Germinal center (tissue), 1 donor: ENCODE measurements around the gene SCIN.

Source experiments
- DNase-seq: peaks from one replicate; pipeline ENCODE4 v3.0.0; 2012; ENCODE audit warnings: mixed read lengths, low spot score

The SCIN gene

GRCh38 chr7:12567015-12567414, 3.5 kb upstream of the SCIN start:
- no peak for DNase-seq

DNA sequence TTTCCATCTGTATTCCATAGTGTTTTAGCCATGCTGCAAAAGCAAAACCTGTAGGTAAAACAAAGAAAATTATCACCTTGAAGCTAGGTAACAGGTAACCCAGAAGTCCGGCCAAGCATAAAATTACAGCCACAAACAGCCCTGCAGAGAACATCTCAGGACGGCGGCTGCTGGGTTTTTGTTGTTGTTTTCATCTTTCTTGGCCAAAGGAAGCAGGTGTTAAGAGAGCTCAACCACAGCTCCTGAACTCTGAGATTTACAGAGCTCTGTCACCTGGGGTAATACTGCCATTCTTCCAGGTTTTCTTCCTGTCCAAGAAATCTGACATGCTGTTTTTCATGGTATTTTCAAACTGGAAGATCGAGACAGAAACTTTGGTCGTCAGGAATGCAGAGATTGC, 847 bp upstream of the SCIN start:
- no peak for DNase-seq

DNA sequence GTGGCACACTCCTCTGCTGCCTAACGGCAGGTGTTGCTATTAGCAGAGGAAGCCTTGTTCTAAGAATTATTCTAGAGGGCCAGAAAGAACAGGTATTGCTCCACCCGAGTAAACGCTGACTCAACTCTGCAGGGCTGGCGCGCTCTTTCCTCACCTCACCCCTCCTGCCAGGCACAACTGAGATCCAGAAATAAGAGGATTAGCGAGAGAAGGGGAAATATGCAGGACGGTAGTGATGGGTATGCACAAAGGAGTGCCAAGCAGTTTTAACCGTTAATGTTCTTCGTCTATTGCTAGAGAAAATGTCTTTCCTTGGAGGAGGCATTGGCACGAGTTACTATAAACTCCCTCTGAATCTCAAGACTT, 369 bp upstream of the SCIN start:
- DNase-seq, result no peak

DNA sequence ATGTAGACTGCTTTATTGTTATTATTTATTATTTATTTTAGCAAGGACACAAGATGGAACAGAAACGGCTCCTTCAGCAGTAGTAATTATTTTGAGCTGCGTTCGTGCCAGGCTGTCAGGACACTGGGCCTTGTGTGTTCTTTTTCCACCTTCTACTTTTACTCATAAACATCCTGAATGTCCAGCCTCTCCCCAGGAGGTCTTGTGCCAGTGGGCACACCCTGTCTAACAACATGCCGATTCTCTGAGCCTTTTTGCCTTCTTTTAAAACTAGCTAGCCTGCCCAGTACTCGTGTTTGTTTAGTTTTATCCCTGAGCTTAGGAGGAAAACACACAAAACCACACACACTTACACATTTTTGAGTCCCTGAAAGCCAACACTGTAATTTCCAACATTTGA, 1.2 kb downstream of the SCIN start:
- DNase-seq, result no peak

- no peak for DNase-seq
These were observed 2.5 kb downstream of the SCIN start for GRCh38 chr7:12572941-12573575.

DNA sequence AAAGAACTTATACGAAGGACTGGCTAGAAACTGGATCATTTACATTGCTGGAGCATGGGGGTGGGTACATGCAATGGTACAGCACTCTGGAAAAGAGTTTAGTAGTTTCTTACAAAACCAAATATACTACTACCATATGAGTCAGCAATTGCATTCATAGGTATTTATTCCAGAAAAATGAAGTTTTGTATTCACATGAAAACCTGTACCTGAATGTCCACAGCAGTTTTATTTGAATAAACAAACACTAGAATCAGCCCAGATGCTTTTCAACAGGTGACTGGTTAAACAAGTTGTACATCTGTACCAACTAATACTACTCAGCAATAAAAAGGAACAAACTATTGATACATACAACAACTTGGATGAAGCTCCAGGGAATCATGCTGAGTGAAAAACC, 3.4 kb downstream of the SCIN start:
- DNase-seq, result no peak

DNA sequence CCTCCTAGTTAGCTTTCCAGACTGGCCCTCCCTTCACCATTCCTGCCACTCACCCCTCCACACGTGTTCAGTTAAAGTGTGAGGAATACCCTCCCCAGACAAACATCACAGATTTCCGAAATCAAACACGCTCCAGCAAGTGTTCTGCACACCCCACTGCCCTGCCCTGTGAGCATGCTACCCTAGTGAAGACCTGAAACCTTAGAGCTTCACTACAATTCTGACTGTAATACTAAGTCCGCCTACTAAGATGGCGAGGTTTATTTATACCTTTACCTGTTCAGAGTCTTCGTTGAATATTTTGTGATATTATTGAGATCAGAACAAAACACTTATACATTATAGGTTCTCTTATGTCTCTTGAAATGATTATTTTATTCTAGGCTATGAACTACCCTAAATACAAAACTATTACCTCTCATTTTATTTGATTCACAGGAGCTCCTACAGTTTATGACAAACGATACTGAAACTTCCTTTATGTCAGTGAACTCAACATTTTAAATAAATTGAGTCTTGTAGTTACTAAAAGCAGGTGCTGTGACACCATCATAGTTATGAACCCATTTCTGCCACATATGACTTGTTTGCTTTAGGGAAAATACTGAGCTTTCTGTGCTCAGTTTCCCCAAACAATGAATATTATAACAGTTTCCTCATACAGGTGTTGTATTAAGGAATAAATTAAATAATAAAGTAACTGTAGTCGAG, 8.6 kb downstream of the SCIN start:
- no peak for DNase-seq

DNA sequence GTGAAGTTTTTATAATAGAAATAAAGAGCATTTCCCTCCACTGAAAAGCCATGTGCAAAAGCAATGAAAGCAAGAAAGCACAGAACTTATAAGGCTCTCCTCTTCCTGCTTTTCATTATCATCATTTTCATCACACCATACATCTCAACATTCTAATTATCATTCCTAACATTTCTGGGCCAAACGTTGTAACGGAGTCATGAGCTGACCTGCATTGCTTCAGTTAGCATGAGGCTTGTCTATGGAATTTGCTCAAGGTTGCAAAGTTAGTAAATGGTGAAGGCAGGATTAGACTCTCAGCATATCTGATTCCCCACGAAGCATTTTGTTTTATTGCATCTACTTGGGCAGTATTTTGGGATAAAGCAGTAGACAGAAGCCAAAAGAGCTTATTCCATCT, 11.4 kb downstream of the SCIN start:
- no peak for DNase-seq

- no peak for DNase-seq
These were observed 11.8 kb downstream of the SCIN start for GRCh38 chr7:12582362-12582761.

GRCh38 chr7:12583176-12583575, 12.7 kb downstream of the SCIN start:
- DNase-seq, result no peak

GRCh38 chr7:12583922-12584321, 13.4 kb downstream of the SCIN start:
- DNase-seq, result no peak

DNA sequence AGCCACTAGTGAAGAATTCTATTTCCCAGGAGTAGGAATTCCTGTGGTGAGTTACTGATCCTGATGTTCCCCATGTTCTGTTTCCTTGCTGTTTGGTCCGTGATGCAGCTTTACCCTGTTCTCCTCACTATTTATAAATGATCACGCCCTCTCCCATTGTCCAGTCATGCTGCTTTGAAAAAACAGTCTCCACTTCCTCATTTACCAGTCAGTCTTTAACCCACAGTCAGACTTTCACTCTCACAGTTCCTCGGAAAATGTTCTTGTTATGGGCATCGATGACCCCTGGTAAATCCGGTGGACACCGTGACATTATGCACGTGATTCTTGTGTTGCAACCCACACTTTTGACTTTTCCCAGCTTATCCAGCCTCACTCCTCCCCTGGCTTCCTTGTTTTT, 14.4 kb downstream of the SCIN start:
- DNase-seq, result no peak

DNA sequence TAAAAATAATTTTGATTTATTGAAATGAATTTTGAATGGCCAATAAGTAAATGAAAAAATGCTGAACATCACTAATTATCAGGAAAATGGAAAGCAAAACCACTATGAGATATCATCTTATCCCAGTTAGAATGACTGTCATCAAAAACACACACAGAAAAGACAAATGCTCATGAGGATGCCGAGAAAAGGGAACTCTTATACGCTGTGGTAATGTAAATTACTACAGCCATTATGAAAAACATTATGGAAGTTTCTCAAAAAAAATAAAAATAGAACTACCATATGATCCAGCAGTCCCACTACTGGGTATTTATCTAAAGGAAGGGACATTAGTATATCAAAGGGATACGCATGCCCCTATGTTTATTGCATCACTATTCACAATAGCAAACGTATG, 15.8 kb downstream of the SCIN start:
- DNase-seq, result no peak

- no peak for DNase-seq
These were observed 17.9 kb downstream of the SCIN start for GRCh38 chr7:12588259-12588904.

DNA sequence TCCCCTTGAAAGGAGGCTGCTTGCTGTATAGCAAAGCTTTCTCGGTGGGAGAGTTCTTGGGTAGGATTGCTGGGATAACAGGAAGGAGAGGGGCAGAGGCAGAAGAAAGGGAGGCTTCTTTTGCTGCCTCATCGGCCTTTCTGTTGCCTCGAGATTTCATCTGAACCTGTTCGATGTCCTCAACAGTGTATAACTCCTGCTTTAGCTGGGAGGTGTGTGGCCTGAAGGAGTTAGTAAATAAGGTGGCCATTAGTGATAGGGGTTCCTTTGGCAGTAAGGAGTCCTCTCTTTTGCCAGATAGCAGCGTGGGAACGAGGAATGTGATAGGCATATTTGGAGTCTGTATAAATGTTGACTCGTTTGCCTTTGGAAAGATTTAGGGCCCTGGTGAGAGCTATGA, 20.0 kb downstream of the SCIN start:
- no peak for DNase-seq

- no peak for DNase-seq
These were observed 23.8 kb downstream of the SCIN start for GRCh38 chr7:12594122-12594897.

GRCh38 chr7:12595148-12595547, 24.6 kb downstream of the SCIN start:
- no peak for DNase-seq

DNA sequence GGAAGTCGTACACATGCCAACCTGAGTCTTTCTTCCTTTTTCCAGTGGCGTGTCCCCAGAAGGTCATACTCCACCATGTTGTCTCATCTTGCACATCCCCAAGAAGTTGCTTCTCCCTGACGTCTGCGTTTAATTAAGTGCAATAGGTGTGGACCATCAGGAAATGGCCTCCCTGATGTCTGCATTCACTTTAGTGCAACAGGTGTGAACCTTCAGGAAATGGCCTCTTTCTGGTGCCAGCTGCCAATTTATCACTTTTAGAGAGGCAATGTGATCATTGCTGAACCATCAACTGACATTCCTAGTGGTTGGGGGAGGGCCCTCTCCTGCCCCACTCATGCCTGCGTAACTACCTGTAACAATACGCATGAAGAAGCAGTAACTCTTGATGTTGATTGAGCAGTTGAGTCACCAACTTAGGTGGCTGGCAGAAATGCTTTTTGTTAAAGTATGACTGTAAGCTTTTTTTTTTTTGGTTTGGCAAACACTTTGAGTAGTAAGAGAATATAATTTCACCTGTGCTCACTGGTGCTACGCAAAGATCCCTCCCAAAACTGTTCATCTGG, 25.8 kb downstream of the SCIN start:
- DNase-seq, result no peak

- no peak for DNase-seq
These were observed 30.9 kb downstream of the SCIN start for GRCh38 chr7:12601302-12601869.

GRCh38 chr7:12607134-12607533, 36.6 kb downstream of the SCIN start:
- DNase-seq, result no peak

DNA sequence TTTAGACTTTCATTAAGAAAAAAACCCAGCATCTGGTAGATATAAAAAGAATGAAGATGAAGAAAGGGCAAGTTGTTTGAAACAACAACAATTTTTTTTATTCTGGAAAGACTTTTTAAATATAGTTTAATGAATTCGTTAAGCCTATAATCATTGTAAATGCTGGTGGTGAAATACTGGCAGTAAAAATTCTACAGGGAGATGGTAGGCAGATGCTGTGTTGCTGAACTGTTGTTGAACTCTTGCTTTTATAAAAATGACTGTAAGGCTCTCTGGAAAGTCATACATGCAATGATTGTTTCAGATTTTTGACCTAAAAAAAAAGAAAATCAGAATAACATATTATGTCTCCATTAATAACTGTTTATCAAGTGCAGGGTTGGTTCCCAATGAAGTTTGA, 39.0 kb downstream of the SCIN start:
- DNase-seq, result no peak

GRCh38 chr7:12610899-12611298, 40.4 kb downstream of the SCIN start:
- no peak for DNase-seq
